Left lobe of liver (tissue), 2 donors: ENCODE results near the gene UBE4B. TPM values are rescaled to one million over a fixed set of nuclear protein-coding genes. Genes with fewer than 3 reads are reported as not detected.

Source experiments
- ATAC-seq: fragments of 200-7000 bp; cut with Tn5 transposase; one replicate; pipeline ENCODE4 v1.9.1; 2020; ENCODE audit warnings: mild to moderate bottlenecking, moderate library complexity
- DNase-seq: peaks from one replicate; pipeline ENCODE4 v3.0.0-alpha.2; 2020; ENCODE audit warnings: low spot score
- total RNA-seq: library from RNA; stranded (reverse); gene quantifications from one replicate; pipeline ENCODE4 v1.2.1, GENCODE V29; 2021
- donor health status: DM: no; HTN: no; CAD: no; lungs with moderate emphysema.
- donor health status: DM: no; HTN: yes; CAD: no.

Gene UBE4B
- total RNA-seq, 1 donor from 2014 or later, result 21.6 TPM

- peak; percentile 49 for DNase-seq
- peak; percentile 46 for ATAC-seq
Observed at GRCh38 chr1:10033359-10033845, 644 bp downstream of the UBE4B start.

DNA sequence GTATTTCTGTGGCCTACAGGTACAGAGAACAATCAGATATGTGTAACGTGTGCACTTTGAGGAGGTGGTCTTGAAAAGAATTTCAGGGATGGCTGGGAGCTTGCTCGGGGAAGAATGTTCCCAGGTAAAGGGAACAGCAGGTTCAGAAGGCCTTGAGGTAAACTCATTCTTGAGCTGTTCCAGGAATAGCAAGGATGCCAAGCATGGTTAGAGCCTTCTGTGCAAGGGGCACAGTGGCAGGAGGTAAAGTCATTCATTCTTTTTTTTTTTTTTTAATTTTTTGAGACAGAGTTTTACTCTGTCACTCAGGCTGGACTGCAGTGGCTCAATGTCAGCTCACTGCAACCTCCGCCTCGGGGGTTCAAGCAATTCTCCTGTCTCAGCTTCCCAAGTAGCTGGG, 10.0 kb downstream of the UBE4B start:
- ATAC-seq (no peak), DNase-seq (no peak)

DNA sequence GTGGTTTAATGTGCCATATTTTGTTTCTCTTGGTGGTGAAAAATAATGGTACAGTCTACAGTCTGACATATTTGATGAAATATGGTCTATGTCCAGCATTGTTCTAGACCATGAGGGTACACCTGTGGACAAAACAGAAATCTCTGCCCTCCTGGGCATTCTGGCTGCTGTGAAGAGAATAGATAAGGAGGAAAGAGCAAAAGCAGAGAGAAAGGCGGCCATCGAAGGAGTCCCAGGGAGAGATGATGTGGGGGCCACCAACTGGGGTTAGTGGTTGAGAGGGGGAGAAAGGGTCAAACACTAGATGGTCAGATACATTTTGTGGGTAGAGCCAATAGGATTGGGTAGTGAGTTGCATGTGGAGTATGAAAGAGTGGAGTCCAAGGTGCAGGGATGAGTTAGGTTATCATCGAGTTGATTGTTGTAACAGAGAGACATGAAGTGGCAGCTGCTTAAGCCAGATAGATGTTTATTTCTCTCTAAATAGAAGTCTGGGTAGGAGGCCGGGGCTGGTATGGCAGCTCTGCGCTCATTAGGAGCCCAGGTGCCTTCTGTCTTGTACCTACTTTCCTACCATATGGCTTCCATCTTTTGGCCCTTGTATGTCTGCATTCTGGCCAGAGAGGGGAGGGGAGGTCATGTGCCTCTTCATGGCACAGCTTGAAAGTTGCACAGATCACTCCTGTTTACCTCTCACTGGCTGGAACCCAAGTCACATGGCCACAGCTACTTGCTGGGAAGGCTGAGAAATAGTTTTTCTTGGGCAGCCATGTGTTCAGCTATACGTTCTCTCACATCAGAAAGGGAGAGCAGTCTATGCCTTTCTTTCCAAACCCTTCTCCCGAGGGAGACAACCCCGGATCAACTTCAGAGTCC, 13.0 kb downstream of the UBE4B start:
- peak; percentile 87 for ATAC-seq

GRCh38 chr1:10046356-10047085, 13.8 kb downstream of the UBE4B start:
- ATAC-seq, result peak; percentile 48
- no peak for DNase-seq

More for the DNA sequence above, 13.0 kb downstream of the UBE4B start:
- DNase-seq, result peak; percentile 72

GRCh38 chr1:10048601-10049000, 15.8 kb downstream of the UBE4B start:
- no peak for ATAC-seq
- DNase-seq, result no peak

DNA sequence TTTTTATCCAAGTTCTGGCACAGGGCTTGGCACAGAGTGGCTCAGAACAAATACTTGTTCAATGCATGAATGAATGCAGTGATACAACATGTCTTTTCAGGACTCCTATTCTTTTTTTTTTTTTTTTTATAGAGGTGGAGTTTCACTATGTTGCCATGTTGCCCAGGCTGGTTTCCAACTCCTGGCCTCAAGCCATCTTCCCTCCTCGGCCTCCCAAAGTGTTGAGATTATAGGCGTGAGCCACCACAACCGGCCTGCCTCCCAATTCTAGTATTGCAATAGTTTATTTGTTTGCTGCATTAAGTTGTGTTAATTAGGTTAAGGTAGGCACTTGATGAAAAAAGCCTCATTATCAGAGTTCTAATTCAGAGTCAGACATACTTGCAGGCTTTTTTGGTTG, 17.9 kb downstream of the UBE4B start:
- DNase-seq (no peak), ATAC-seq (no peak)

- no peak for ATAC-seq
- no peak for DNase-seq
Observed at GRCh38 chr1:10051656-10052055, 18.9 kb downstream of the UBE4B start.

- no peak for DNase-seq
- no peak for ATAC-seq
Observed at GRCh38 chr1:10052347-10052746, 19.6 kb downstream of the UBE4B start.

DNA sequence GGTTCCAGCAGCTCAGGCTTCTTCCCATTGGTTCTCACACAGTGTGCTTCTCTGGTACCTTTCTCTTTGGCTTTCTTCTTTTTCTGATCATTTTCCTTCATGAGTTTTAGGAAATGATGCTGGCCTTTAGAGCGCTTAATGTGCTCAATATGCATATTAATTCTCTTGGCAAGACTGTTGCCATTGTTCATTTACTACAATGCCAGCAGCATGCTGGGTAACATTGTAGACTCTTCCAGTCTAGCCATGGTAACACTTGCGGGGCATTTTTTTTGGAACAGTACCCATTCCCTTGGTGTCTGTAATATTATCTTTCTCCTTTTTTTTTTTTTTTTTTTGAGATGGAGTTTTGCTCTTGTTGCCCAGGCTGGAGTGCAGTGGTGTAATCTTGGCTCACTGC, 21.7 kb downstream of the UBE4B start:
- no peak for ATAC-seq

DNA sequence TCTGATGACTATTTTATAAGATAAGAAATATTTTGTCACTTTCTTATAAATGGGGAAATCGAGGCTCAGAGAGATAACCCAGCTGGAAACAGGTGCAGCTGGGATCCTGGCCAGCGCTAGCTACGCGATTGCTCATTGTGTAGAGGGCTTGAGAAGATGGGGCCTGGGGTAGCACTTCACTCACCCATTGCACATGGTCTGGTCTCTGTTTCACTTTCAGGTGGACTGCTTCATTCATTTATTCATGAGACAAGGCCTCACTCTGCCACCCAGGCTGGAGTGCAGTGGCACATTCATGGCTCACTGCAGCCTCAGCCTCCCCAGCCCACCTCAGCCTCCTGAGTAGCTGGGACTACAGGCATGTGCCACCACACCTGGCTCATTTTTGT, 23.8 kb downstream of the UBE4B start:
- peak; percentile 20 for ATAC-seq
- no peak for DNase-seq

More for the DNA sequence above, 21.7 kb downstream of the UBE4B start:
- DNase-seq, result no peak

GRCh38 chr1:10057343-10057742, 24.6 kb downstream of the UBE4B start:
- no peak for DNase-seq

DNA sequence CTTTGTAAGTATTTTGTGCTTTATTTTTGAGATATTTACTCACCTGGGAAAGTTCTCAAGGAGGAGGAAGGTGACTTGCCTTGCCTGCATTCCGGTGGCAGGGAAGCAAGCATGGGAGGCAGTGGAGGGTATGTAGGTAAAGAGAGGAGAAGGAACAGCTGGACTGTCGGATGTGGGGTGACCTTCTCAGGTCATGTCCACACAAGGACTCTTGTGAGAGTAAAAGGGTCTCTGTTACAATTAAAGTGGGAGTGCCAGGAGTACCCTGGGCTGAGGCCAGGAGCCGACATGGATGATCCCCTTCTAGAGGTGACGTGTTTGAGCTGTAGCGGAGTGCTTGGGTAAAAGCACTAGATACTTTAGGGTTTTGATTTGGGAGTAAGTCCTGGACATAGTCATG, 25.0 kb downstream of the UBE4B start:
- ATAC-seq, result no peak

More at GRCh38 chr1:10057343-10057742, 24.6 kb downstream of the UBE4B start:
- ATAC-seq, result no peak

GRCh38 chr1:10059342-10059718, 26.6 kb downstream of the UBE4B start:
- DNase-seq, result no peak
- no peak for ATAC-seq

More for the DNA sequence above, 25.0 kb downstream of the UBE4B start:
- DNase-seq, result no peak

DNA sequence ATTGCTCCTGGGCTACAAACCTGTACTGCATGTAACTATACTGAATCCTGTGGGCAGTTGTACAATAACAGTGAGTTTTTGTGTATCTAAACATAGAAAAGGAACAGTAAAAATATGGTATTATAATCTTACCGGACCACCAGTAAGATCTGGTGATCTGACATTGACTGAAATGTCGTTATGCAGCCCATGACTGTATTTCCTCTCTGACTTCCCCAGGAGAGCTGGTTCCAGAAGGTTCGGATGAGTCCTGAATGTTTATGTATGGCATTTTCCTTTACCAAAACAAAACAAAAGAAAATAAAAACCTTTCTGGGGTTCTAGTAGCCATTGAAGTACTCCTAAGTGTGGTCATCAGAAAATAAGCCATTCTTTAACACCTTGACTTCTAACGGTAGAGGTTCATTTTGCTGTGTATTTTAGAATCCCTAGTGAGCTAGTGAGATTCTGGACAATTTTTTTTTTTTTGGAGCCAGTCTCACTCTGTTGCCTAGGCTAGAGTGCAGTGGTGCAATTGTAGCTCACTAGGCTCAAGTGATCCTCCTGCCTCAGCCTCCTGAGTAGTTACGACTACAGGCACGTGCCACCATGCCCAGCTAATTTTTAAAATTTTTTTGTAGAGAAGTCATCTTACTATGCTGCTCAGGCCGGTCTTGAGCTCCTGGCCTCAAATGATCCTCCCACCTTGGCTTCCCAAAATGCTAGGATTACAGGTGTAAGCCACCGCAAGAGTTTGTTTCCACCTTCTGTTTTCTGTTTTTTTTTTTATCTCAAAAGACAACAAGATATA, 27.7 kb downstream of the UBE4B start:
- DNase-seq (no peak), ATAC-seq (no peak)

DNA sequence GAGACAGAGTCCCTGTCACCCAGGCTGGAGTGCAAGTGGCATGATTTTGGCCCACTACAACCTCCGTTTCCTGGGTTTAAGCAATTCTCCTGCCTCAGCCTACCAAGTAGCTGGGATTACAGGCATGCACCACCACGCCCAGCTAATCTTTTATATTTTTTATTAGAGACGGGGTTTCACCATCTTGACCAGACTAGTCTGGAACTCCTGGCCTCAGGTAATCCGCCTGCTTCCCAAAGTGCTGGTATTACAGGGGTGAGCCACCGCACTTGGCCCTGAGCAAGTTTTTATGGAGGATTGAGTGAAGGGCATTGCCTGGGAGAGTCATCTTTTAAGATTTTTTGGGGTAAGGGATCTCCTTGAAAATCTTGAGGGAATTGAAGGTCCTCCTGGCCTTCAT, 28.5 kb downstream of the UBE4B start:
- DNase-seq (no peak), ATAC-seq (no peak)

- DNase-seq (no peak), ATAC-seq (no peak)
Observed at GRCh38 chr1:10063878-10064277, 31.1 kb downstream of the UBE4B start.

DNA sequence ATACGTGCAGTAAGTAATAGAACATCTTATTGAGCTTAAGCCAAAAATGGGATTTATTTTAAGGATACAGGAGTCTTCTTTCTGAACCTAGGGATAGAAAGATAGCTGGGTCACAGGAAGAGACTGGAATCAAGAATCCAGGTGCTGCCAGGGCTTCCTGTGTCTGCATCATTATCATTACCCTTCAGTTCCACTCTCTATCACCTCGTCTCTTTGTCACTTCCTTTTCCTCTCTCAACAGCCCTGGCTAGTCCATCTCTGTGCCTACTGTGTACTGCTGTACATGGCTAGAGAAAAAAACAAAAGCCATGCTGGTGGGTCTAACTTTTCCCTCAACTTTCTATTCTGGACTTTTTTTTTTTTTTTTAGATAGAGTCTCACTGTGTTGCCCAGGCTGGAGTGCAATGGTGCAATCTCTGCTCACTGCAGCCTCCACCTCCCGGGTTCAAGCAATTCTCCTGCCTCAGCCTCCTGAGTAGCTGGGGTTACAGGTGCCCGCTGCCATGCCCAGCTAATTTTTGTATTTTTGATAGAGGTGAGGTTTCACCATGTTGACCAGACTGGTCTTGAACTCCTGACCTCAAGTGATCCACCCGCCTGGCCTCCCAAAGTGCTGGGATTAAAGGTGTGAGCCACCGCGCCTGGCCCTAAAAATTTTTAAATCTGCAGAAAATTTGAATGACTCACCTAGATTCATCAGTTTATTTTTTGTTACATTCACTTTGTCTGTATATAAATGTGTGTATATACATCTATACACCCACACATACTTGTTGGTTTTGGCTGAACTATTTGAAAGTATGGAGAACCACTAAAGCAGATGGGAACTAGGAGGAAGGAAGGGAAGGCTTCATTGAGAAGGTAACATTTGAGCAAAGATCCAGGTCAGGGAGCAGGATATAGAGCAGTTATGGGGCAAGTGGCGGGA, 31.9 kb downstream of the UBE4B start:
- ATAC-seq (no peak), DNase-seq (no peak)

DNA sequence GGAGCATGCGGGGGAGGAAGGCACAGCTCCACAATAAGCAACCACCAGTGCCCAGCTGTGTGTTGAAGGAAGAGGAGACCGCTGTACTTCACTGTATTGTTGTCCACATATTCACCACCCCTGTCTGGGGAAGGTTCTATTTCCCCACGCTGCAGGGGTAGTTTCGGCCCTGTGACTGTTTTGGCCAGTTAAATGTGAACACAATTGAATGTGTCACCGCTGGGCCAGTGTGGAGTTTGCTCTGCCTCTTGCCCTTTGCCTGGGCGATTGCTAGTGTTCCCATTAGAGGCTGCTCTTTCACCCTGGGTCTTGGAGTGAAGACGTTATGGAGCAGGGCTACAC, 32.6 kb downstream of the UBE4B start:
- DNase-seq (peak; percentile 83), ATAC-seq (peak; percentile 96)

DNA sequence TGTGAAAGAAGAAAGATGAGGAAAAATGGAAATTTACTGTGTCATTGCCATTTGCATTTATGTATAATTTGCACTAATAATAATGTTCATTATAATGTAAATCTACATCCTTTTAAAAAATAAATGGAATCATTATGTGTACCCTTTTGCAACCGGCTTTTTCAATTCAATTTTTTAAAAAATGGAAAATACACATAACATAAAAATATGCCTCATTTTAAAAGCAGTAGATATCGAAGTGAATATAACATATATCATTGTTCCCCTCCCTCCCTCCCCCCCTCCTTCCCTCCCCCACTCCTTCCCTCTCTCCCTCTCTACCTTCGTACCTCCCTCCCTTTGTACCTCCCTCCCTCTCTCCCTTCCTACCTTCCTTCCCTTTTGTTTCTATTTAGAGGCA, 33.0 kb downstream of the UBE4B start:
- ATAC-seq (no peak), DNase-seq (no peak)

- DNase-seq (no peak), ATAC-seq (no peak)
Observed at GRCh38 chr1:10068605-10069294, 36.0 kb downstream of the UBE4B start.
